ENCODE measurements around the gene TRIM75.
A peak's percentile ranks its signal among the peaks of the same experiment; 100 is the strongest.

The TRIM75 gene

DNA sequence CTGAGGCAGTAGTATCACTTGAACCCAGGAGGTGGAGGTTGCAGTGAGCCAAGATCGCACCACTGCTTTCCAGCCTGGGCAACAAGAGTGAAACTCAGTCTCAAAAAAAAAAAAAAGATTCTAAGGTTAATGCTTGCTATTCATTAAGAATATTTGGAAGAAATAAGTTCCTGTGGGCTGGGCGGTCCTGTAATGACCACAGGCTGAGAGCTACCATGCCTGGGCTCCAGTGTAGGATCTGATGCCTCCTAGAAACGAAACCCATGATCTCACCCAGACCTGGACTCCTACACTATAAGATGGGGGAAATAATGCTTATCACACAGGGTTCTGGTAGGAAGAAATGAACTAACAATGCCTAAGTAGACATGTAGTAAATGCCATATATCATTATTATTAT is 41.2 kb downstream of the TRIM75 start:
- Histone ChIP-seq H2AFZ (ENCODE audit: low read depth) (no peak overlapping the region), H3K4me2 (no peak overlapping the region), H3K9ac (no peak overlapping the region), H4K20me1 (ENCODE audit: insufficient read depth) (no peaks in the 10 kb centered on the region), H3K36me3 (ENCODE audit: insufficient read depth) (no peaks in the 10 kb centered on the region), H3K27ac (no peak overlapping the region), H3K4me3 (IDR thresholded peaks at IDR 0.05; ENCODE audit: insufficient read depth, low read depth, low read length) (no peak overlapping the region), H3K27me3 (ENCODE audit: insufficient read depth, low read depth) (no peaks in the 10 kb centered on the region), H3K4me1 (ENCODE audit: low read depth, poor library complexity, severe bottlenecking) (no peaks in the 10 kb centered on the region), H3K79me2 (ENCODE audit: insufficient read depth, low read depth) (no peaks in the 10 kb centered on the region)
- TF ChIP-seq, protein P1, sequence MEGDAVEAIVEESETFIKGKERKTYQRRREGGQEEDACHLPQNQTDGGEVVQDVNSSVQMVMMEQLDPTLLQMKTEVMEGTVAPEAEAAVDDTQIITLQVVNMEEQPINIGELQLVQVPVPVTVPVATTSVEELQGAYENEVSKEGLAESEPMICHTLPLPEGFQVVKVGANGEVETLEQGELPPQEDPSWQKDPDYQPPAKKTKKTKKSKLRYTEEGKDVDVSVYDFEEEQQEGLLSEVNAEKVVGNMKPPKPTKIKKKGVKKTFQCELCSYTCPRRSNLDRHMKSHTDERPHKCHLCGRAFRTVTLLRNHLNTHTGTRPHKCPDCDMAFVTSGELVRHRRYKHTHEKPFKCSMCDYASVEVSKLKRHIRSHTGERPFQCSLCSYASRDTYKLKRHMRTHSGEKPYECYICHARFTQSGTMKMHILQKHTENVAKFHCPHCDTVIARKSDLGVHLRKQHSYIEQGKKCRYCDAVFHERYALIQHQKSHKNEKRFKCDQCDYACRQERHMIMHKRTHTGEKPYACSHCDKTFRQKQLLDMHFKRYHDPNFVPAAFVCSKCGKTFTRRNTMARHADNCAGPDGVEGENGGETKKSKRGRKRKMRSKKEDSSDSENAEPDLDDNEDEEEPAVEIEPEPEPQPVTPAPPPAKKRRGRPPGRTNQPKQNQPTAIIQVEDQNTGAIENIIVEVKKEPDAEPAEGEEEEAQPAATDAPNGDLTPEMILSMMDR (conservative IDR thresholded peaks at IDR 0.05; ENCODE audit: low read depth, low read length): no peak

DNA sequence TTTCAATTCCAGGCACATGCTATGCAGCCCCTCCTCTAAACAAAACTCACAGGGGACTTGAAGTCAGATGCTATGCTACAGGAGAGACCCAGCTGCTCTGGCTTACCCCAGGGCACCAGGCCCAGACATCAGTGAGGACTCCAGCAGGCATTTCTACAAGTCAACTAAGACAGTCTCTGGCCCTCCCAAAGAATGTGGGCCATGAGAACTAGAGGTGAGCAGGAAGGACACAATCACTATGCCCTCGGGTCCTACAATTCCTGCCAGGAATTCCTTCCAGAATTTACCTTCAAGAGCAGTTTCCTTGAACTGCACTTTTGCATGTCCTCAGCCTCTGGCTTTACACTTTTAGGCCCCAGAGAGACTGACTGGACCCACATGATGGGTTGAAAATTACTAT is 41.6 kb downstream of the TRIM75 start:
- Histone ChIP-seq H3K4me2 (no peak overlapping the region), H4K20me1 (ENCODE audit: insufficient read depth) (no peaks in the 10 kb centered on the region), H3K27me3 (ENCODE audit: insufficient read depth, low read depth) (no peaks in the 10 kb centered on the region), H3K4me3 (IDR thresholded peaks at IDR 0.05; ENCODE audit: insufficient read depth, low read depth, low read length) (no peak overlapping the region), H3K27ac (no peak overlapping the region), H3K79me2 (ENCODE audit: insufficient read depth, low read depth) (no peaks in the 10 kb centered on the region), H3K4me1 (ENCODE audit: low read depth, poor library complexity, severe bottlenecking) (no peaks in the 10 kb centered on the region), H3K36me3 (ENCODE audit: insufficient read depth) (no peaks in the 10 kb centered on the region), H3K9ac (no peak overlapping the region), H2AFZ (ENCODE audit: low read depth) (no peak overlapping the region)
- TF ChIP-seq, protein P1 (conservative IDR thresholded peaks at IDR 0.05; ENCODE audit: low read depth, low read length): no peak

DNA sequence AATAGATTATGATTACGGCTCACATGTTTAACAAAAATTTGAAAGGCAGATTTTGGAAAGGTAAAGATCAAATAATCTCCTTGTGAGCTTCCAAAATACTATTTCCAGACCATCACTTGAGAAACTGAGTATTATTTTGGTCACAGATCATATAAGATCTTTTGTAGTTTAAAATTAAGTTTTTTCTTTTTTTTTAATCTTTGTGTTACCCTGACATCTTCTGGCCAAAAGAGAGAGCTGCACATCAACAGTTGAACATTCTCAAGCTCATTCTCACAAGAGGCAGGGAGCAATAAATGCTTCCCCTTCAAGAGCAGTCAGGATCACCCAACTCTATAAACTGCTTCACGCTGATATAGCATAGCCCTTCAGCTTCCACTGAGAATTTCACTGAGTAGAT is 43.1 kb downstream of the TRIM75 start:
- Histone ChIP-seq H3K4me2 (no peak overlapping the region), H3K4me3 (IDR thresholded peaks at IDR 0.05; ENCODE audit: insufficient read depth, low read depth, low read length) (no peak overlapping the region), H3K36me3 (ENCODE audit: insufficient read depth) (peaks cover 1% of the 10 kb centered on the region; the same call in 1 of the 2 replicates), H3K27me3 (ENCODE audit: insufficient read depth, low read depth) (no peaks in the 10 kb centered on the region), H3K27ac (no peak overlapping the region), H3K9ac (no peak overlapping the region), H2AFZ (ENCODE audit: low read depth) (no peak overlapping the region), H4K20me1 (ENCODE audit: insufficient read depth) (no peaks in the 10 kb centered on the region), H3K4me1 (ENCODE audit: low read depth, poor library complexity, severe bottlenecking) (no peaks in the 10 kb centered on the region), H3K79me2 (ENCODE audit: insufficient read depth, low read depth) (no peaks in the 10 kb centered on the region)
- TF ChIP-seq, protein P1 (conservative IDR thresholded peaks at IDR 0.05; ENCODE audit: low read depth, low read length): peak; percentile 74

DNA sequence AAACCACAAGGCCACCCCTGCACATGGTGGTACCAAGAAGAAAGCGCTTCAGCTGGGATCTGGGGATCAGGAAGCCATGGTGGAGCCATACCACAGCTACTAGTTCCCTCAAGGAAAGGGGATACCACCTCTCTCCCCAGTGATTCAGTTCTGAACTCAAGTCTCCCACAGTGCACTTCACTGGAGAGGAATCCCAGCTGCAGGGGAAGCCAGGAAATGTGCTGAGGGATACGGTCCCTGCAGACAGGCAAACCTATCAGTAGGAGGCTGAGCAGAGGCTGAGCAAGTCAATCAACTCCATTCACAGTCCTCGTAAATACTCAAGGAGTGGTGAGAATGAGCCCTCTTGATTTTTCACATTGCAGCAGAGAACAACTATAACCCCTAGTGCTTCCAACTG is 48.0 kb downstream of the TRIM75 start:
- H2AFZ ChIP-seq (ENCODE audit: low read depth): no peak overlapping the region
- no peaks in the 10 kb centered on the region for H4K20me1 ChIP-seq (ENCODE audit: insufficient read depth)
- no peak overlapping the region for H3K4me3 ChIP-seq (IDR thresholded peaks at IDR 0.05; ENCODE audit: insufficient read depth, low read depth, low read length)
- no peak overlapping the region for H3K4me2 ChIP-seq
- H3K27me3 ChIP-seq (ENCODE audit: insufficient read depth, low read depth): no peaks in the 10 kb centered on the region
- TF ChIP-seq, protein P1 (conservative IDR thresholded peaks at IDR 0.05; ENCODE audit: low read depth, low read length): no peak
- H3K79me2 ChIP-seq (ENCODE audit: insufficient read depth, low read depth): no peaks in the 10 kb centered on the region
- no peak overlapping the region for H3K9ac ChIP-seq
- H3K27ac ChIP-seq: no peak overlapping the region
- peaks cover 4% of the 10 kb centered on the region; the same call in 1 of the 2 replicates for H3K36me3 ChIP-seq (ENCODE audit: insufficient read depth)
- H3K4me1 ChIP-seq (ENCODE audit: low read depth, poor library complexity, severe bottlenecking): no peaks in the 10 kb centered on the region
